NCI-H524 (cell line): Measurements from ENCODE around the gene AKR1A1.
A peak's percentile ranks its signal among the peaks of the same experiment; 100 is the strongest.
"Not testable (repeated sequence)": the region's sequence is repeated elsewhere in the genome, so short reads cannot be mapped to it uniquely, and the experiment has no call there.

Source experiments
- DNase-seq, 2 experiments: peaks; one replicate each; lab custom pipeline; 2025; lab: John Stamatoyannopoulos, UW

The AKR1A1 gene

DNA sequence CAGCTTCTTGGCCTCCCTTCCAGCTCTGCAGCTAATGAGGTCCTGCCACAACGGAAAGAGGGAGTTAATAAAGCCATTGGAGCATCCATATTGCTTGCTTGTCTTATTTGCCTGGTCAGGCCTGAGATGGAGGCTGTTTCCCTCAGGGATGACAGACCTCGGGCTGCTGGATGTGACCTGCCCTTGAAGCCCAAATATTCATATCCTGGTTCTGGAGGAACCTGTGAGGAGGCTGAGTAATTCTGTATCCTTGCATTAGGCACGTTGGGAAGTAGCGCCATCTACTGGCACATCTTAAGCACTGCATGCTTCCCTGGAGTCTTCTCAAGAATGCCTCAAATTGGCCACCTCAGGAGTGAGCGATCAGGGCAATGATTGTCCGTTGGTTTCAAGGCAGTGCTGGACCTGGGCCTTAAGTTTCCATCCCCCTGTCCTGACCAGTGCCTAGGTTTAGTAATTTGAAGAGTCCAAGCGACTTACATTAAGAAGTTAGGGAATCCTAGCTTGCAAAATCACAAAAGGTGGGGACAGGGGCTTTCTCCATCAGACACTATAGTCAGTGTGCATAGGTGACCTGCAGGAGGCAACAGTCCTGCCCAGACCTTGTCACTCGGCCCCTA lies 19.4 kb downstream of the AKR1A1 start:
- peak; percentile 34 to 73 for DNase-seq

DNA sequence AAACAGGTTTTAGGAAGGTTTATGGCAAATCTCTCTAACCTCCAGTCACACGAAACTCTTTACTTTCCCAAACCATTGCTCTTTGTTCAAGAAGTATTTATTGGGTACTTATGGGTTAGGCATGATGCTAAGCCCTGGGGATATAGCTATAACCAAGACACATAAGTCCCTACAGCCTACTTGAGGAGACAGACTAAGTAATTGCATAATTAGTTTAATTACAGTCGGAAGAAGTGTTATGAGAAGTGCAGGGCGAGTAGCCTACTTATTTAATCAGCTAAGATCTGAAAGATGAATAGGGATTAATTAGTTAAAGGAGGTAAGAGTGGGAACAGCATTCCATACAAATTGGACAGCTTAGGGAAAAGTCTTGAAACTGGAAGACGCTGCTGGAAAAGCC lies 20.0 kb downstream of the AKR1A1 start:
- no peak for DNase-seq

DNA sequence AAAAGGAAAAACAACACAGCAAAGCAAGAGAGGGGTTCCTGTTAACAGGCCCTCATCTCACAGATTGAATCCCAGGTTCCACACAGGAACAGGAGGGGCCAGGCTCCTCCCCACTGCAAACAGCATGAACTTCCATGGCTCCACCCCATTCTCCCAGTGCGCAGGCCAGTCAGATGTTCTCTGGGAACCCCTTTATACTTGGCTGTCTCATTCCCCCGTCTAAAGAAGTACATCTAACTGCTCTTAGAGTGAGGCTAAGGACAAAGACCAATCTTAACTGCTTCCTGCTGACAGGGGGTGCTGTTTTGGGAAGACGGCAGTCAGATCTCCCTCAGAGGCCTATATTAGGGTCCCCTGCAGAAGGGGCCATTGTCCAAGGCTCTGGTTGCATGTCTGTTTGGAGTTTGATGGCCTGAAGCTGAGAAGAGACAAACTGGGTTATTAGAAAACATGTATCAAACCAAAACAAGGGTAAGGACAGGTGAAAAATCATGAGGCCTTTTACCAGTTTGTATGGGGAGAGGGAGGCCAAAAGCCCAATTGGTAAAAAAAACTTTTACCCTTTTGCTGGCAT lies 22.7 kb downstream of the AKR1A1 start:
- DNase-seq: no peak

DNA sequence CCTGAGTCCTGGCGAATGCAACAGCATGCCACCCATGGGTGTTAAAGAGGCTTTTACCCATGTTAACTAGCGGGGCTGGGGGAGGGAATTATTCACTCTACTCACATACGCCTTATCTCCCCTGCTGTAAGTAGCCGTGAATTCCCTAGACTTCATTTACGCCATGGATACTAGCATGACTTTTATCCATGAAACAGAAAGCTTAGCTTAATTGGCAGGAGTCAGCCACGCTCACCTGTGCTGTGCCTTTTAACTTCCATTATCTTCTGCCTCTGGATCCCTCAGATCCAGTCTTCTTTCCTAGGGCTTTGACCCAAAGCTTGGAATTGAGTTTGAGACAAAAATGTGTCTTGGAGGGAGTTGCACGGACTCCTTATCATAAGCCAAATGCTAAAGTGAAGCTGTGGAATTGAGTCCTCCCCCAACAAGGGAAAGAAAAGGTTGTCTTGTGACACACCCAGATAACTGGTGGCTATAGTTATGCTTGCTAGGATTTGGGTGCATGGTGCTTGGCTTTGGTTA lies 23.5 kb downstream of the AKR1A1 start:
- DNase-seq: no peak

DNA sequence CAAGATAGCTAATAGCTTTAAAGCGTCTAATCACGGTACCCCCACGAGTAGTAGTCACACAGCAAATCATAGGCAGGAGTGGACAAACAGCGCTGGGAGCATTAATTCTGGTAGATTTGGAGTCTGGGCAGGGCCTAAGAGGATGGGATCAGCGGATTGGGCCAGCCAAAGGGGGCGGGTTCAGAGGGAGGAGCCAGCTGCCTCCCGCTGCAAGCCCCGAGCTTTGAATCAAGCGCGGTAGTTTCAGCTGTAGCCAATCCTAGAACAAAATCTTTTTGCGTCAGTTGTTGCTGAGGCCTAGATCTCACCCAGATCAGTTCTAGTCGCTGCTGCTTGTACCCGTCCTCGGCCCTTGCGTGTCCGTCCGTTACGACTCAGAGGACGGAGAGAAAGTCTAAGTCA lies 32.6 kb downstream of the AKR1A1 start:
- DNase-seq: peak; percentile 88 to 94

DNA sequence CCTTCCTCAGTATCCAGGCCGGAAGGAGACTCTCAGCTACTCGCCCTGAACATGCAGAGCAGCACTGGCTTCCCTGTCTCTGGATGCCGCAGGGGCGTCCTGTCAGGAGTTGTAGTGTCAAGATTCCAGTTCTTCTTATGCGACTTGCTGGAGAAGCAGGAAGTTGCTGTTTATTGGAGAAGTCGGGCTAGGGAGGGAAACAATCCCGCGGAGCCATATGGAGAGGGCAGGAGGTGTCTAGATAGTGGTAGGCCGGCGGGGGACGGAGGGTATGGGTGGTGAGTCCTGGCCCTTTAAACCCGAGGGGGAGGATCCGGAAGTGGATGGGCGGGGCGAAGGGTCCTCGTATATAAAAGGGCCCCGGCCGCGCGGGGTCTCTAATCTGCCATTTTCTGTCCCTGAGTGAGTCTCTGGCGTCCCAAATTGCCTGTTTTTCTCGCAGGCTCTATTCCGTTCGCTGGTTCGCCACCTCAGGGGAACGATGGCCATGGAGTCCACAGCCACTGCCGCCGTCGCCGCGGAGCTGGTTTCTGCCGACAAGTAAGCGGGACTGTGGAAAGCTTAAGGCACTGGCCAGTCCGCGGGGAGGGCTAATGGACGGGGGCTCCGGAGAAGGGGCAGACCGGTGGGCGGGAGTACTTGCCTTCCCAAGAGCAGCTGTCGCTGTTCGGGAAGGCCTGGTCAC lies 33.2 kb downstream of the AKR1A1 start, which contains the start of gene NASP:
Gene NASP, plus strand, starts transcription at position 376 of the 685 bp plus-strand sequence. Its CDS starts 106 bp downstream, at position 482.
- peak; percentile 83 to 86 for DNase-seq

DNA sequence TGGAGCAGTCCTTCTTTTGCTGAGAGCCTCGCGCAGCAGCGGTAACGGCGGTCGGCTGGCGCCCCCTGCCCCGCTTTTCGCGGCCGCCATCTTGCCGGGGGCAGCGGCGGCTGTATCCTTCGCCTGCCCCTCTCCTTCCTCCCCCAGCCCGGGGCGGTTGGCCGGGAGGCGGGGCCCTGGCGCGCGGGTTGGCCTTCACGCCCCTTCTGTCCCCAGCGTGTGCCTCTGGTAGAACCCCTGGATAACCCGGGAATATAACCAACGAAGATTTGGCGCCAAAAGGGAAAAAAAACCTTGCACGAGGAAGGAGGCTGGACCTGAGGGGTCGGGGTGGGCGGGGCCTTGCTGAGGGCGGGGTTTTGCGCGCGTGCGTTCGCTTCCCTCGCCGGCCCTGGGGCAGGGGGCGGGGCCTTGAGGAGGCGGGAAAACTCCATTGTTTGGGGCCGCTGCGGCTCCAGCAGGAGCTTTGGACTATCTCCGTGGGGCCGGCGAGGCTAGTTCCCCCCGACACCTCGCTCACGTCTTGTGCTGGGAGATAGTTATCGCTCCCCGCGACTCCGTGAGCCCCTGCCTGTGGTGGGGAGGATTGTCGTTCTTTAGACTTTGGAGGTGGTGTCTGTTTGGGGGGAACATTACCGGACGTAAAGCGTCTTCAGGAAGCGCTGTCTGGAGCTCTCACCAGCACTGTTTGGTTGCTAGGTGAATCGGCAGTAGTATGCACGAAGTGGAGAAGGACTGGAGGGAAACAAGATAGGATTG lies 33.9 kb downstream of the AKR1A1 start:
- peak; percentile 77 to 89 for DNase-seq

DNA sequence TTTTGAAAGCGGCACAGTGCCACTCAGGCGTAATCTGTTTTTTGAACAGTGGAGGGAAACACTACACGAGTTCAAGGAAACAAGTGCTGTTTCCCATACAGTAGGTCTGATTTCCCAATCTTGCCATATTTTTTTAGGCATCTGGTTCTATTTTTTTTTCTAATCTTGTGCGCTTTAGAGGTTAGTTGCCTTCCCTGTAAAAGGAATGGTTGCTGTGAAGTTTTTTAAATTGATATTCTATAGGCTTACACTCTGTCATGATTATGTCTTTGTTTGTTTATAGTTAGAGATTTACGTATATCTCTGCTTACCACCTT lies 34.4 kb downstream of the AKR1A1 start:
- no peak for DNase-seq

DNA sequence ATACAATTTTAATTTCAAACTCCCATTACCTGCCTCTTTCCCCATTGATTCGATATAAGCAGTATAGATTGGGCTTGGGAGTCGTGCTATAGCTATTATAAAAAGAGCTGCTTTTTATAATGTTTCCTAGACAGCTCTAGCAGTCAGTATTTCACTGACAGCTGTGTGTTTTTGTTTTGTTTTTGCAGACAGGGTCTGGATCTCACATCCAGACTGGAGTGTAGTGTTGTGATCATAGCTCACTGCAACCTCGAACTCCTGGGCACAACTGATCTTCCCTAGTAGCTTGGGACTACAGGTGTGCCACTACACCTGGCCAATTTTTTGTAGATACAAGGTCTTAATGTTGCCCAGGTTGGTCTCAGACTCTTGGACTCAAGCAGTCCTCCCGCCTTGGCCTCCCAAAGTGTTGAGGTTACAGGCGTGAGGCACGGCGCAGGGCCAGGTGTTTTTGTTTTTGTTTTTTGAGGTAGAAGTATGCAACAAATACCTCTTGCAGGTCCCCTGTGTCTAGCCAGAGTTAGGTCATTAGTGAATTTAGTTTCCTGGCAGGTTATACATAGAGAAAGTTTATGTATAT lies 35.0 kb downstream of the AKR1A1 start:
- DNase-seq: no peak

DNA sequence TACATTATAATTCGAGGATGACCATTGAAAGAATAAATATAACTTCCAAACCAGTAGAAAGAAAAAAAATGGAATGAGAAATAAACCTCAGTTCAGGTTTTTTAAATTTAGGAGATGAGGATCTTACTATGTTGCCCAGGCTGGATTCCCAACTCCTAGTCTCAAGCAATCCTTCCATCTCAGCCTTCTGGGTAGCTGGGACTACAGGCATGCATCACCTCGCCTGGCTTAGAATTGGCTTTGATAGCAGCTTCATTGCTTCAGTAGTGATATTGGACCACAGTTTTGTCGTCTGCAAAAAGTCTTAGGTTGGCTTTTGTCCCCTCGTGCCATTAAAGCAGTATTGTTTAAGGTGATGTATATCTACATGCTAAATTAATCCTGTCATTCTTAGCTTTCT lies 36.1 kb downstream of the AKR1A1 start:
- DNase-seq: no peak

DNA sequence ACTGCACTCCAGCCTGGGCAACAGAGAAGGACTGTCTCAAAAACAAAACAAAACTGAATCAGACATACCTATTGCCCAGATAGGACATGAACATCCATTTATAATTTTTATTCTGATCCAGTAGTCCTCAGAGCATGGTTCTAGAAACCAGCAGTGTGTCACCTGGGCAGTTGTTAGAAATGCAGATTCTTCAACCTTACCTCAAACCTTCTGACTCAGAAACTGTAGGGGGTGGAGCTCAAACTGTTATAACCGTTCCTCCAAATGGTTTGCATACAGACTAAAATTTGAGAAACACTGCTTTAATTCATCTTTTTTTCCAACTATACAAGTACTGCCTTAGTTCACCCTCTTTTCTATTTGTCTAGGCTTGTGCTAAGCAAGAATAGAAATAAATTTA lies 39.2 kb downstream of the AKR1A1 start:
- no peak for DNase-seq

DNA sequence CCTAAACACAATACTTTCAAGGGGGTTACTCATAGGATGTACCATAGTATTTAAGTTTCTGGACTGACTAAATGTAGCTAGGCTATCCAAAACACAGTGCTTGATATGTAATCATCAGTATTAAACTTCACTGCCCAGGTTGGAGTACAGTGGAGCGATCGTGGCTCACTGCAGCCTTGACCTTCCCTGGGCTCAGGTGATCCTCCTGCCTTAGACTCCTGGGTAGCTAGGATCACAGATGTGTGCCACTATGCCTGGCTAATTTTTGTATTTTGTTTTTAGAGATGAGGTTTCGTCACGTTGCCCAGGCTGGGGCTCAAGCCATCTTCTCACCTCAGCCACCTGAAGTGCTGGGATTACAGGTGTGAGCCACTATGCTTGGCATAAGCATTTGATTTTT lies 43.8 kb downstream of the AKR1A1 start:
- DNase-seq: no peak

DNA sequence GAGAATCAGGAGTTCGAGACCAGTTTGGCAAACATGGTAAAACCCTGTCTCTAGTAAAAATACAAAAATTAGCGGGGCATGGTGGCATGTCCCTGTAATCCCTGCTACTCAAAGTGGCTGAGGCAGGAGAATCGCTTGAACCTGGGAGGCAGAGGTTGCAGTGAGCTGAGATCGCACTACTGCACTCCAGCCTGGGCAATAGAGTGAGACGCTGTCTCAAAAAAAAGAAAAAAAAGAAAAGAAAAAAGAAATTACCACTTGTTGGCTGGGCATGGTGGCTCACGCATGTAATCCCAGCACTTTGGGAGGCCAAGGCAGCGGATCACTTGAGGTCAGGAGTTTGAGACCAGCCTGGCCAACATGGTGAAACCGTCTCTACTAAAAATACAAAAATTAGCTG lies 46.1 kb downstream of the AKR1A1 start:
- DNase-seq: not testable (repeated sequence)

DNA sequence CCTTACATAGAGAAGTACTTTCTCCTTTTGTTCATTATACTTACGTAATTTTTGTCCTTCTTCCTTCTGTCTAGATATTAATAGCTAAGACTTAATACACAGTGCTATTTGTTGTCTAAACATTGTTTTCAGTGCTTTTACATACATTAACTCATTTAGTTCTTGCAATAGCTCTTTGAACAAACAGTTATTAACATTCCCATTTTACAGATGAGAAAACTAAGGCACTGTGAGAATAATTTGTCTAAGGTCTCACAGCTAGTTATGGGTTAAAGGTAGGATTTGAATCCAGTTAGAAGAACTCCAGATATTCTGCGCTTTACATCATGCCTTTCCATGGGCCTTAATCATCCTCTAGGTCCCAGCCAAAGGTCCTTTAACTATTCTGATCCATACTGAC lies 53.6 kb downstream of the AKR1A1 start:
- DNase-seq: no peak

DNA sequence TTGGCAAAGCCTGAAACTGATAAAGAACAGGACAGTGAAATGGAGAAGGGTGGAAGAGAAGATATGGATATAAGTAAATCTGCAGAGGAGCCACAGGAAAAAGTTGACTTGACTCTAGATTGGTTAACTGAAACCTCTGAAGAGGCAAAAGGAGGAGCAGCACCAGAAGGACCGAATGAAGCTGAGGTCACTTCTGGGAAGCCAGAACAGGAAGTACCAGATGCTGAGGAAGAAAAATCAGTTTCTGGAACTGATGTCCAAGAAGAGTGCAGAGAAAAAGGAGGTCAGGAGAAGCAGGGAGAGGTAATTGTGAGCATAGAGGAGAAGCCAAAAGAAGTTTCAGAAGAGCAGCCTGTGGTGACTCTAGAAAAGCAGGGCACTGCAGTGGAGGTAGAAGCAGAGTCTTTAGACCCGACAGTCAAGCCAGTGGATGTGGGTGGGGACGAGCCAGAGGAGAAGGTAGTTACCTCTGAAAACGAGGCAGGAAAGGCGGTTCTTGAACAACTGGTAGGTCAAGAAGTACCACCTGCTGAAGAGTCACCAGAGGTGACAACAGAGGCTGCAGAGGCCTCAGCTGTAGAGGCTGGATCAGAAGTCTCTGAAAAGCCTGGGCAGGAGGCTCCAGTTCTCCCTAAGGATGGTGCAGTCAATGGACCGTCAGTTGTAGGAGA lies 56.9 kb downstream of the AKR1A1 start:
- DNase-seq: no peak

DNA sequence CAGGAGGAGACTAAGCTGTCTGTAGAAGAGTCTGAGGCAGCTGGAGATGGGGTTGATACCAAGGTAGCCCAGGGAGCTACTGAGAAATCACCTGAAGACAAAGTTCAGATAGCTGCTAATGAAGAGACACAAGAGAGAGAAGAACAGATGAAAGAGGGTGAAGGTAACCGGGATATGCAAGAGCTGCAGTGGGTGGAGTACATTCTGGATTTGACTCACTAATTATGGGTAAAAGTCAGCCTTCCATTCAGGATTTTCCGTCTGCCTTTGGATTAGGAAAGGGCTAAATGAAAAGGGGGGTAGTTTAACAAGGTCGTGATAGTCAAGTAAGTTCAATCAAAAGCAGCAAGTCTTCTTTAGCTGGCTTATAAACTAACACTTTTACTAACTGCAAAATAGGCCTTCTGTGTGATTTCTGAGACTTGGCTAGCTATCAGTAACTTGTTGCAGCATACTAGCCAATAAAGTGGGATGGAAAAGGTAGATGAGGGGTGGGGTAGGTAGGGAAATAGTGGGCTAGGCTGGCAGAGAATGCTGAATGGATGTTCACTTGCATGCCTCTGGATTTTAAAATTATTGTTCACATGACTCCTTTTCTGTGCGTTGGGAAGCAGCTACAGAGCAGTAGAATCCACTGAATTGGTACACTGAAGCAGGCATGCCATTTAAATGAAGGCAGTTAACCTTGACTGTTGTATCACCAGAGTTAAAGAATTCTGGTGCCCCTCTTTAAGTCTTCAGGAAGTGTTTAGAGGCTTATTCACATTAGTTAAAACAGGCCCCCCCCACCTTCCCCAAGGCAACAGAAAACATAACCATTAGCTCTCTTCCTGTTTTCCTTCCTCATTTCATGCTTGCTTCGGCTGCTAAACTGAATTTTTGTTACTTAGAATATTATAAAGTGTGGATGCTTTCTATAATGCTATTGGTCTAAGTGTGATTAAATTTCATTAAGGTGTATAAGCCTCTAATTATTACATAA lies 57.8 kb downstream of the AKR1A1 start:
- DNase-seq: no peak

DNA sequence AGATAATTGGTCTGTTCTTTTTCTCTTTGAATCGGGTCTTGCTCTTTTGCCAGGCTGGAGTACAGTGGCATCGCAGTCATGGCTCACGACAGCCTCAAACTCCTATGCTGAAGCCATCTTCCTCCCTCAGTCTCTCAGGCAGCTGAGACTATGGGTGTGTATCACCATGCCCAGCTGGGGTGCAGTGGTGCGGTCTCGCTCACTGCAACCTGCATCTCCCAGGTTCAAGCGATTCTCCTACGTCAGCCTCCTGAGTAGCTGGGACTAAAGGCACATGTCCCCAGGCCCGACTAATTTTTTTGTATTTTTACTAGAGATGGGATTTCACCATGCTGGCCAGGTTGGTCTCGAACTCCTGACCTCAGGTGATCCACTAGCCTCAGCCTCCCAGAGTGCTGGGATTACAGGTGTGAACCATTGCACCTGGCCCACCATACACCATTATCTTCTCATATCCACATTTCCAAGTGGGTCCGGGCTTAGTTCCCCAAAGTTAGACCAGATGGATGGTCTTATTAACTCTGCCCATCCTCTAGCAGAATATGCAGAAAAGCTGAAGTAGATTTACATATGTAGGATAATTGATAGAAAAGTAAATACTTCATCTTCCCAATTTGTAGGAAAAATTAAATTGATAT lies 60.1 kb downstream of the AKR1A1 start:
- no peak for DNase-seq

DNA sequence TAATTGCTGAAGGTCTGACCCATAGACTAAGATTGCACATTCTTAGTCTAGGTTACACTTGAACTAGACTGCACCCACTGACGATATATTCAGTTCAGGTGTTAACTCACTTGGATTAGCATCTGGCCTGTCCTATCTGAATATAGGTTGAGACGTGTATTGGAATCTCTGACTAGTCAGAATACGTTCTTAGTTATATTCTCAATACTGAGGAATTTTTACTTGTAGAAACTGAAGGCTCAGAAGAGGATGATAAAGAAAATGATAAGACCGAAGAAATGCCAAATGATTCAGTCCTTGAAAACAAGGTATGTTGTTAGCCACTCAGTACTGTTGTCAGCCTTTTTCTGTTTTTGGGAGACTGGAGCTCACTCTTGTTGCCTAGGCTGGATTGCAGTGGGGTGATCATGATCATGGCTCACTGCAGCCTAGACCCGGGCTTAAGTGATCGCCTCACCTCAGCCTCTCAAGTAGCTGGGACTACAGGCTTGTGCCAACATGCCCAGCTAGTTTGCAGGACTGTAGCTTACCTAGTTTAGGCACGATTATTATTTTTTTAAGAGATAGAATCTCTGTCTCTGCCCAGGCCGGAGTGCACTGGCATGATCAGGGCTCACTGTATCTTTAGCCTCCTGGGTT lies 62.4 kb downstream of the AKR1A1 start:
- DNase-seq: no peak

DNA sequence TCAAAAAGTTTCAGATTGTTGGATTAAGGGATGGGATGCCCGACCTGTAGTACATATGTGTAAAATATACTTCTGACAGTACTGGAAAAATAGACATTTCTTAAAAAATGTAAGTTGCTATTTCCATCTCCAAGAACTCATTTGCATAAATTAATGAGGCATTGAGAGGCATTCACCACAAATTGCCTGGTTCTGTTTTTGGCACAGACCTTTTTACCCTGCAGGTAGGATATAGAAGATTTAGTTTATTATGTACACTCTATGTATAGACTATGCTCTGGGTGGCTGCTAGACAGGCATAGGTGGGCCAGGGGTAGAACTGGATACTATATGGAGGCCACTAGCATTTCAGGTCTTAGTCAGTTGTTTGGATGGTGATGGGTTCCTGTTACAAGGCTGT lies 65.3 kb downstream of the AKR1A1 start:
- DNase-seq: no peak

DNA sequence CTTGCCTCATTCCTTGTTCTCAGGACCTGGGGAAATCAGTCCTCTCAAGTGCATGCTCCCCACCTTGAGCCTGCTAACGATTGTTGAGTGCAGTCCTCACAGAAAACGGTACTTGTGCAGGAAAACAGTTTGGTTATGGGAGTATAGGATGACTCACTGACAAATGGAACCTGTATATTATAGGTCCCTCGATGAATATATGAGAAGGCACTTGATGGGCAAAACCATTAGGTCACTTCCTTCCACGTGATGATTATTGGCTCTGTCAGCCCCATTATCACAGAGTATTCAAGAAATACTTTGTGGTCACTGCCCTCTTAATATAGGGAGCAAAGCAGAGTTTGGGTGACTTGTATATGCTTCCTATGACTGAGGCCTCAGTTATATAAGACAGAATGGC lies 67.0 kb downstream of the AKR1A1 start:
- DNase-seq: no peak
